GM23338 (cell line): ENCODE measurements around the gene CFAP299. TPM values are rescaled to one million over a fixed set of nuclear protein-coding genes. Genes with fewer than 3 reads are reported as not detected.

Experiments used
- ATAC-seq: fragments of 200-7000 bp; cut with Tn5 transposase; 3 replicates; pipeline ENCODE4 v1.9.1; 2020
- DNase-seq: peaks from one replicate; pipeline ENCODE4 v3.0.0-alpha.2; 2015; ENCODE audit warnings: low spot score
- H2AFZ ChIP-seq: fragments of 200-600 bp; sonication (generic); 2 replicates; pipeline ENCODE4 v1.8.0; 2016; ENCODE audit warnings: antibody characterized with exemption, mild to moderate bottlenecking, moderate library complexity
- H3F3A ChIP-seq: fragments of 200-600 bp; sonication (generic); replicated peaks from 2 replicates; pipeline ENCODE4 v1.8.0; 2017; ENCODE audit warnings: antibody characterized with exemption, mixed run types, low read depth
- H3K27ac ChIP-seq: fragments of 200-600 bp; sonication (generic); 2 replicates; pipeline ENCODE4 v1.6.1; 2016; ENCODE audit warnings: low read depth
- H3K27me3 ChIP-seq: fragments of 200-600 bp; sonication (generic); 2 replicates; pipeline ENCODE4 v1.8.0; 2016; ENCODE audit warnings: mild to moderate bottlenecking, mixed run types, moderate library complexity; ENCODE audit not compliant: insufficient read depth
- H3K36me3 ChIP-seq: fragments of 200-600 bp; sonication (generic); 2 replicates; pipeline ENCODE4 v1.8.0; 2016; ENCODE audit warnings: mild to moderate bottlenecking; ENCODE audit not compliant: insufficient read depth
- H3K4me1 ChIP-seq: fragments of 200-600 bp; sonication (generic); 2 replicates; pipeline ENCODE4 v1.8.0; 2016; ENCODE audit warnings: mild to moderate bottlenecking, moderate library complexity; ENCODE audit not compliant: insufficient read depth
- H3K4me2 ChIP-seq: fragments of 200-600 bp; sonication (generic); 2 replicates; pipeline ENCODE4 v1.7.1; 2017; ENCODE audit warnings: mixed run types
- H3K4me3 ChIP-seq: fragments of 200-600 bp; sonication (generic); 2 replicates; pipeline ENCODE4 v1.6.1; 2016; ENCODE audit warnings: mixed run types
- H3K79me2 ChIP-seq: fragments of 200-600 bp; sonication (generic); replicated peaks from 2 replicates; pipeline ENCODE4 v1.8.0; 2017; ENCODE audit warnings: mild to moderate bottlenecking; ENCODE audit not compliant: insufficient read depth
- H3K9me2 ChIP-seq: fragments of 200-600 bp; sonication (generic); 2 replicates; pipeline ENCODE4 v1.8.0; 2017; ENCODE audit not compliant: insufficient read depth
- H4K20me1 ChIP-seq: fragments of 200-600 bp; sonication (generic); replicated peaks from 2 replicates; pipeline ENCODE4 v1.8.0; 2017; ENCODE audit warnings: mild to moderate bottlenecking; ENCODE audit not compliant: insufficient read depth
- H3K27ac Mint-ChIP-seq: 2 replicates; pipeline ENCODE4 v1.8.0; 2020; ENCODE audit warnings: inconsistent platforms, mild to moderate bottlenecking, moderate library complexity, mixed read lengths
- H3K27me3 Mint-ChIP-seq: 3 replicates; pipeline ENCODE4 v1.8.0; 2022; ENCODE audit warnings: low read depth, mild to moderate bottlenecking, moderate library complexity, mixed read lengths, inconsistent platforms; ENCODE audit not compliant: insufficient read depth, poor library complexity
- H3K36me3 Mint-ChIP-seq: 3 replicates; pipeline ENCODE4 v1.8.0; 2021; ENCODE audit warnings: low read depth, mild to moderate bottlenecking, inconsistent platforms, moderate library complexity, mixed read lengths
- H3K4me1 Mint-ChIP-seq: 3 replicates; pipeline ENCODE4 v1.8.0; 2020; ENCODE audit warnings: mild to moderate bottlenecking, inconsistent platforms, mixed read lengths
- H3K4me3 Mint-ChIP-seq: 3 replicates; pipeline ENCODE4 v1.8.0; 2021; ENCODE audit warnings: moderate library complexity, mild to moderate bottlenecking, inconsistent platforms, mixed read lengths
- H3K9me3 Mint-ChIP-seq: 3 replicates; pipeline ENCODE4 v1.8.0; 2020; ENCODE audit warnings: moderate library complexity, mild to moderate bottlenecking, inconsistent platforms, mixed read lengths
- CREB1 ChIP-seq: fragments of 250-450 bp; sonication (Bioruptor Pico); IDR thresholded peaks from 2 replicates; pipeline ENCODE4 v1.5.0; 2020; ENCODE audit warnings: low read depth, mild to moderate bottlenecking, moderate library complexity
- EZH2phosphoT487 ChIP-seq: fragments of 200-600 bp; sonication (generic); IDR thresholded peaks from one replicate; pipeline ENCODE4 v1.8.1; 2018; ENCODE audit warnings: antibody characterized with exemption; ENCODE audit not compliant: unreplicated experiment
- NANOG ChIP-seq: IDR thresholded peaks from 2 replicates; pipeline ENCODE4 v1.6.1; 2016; ENCODE audit warnings: antibody characterized with exemption, borderline replicate concordance
- ZNF114 ChIP-seq: fragments of 250-450 bp; sonication (Bioruptor Pico); IDR thresholded peaks from 2 replicates; pipeline ENCODE4 v1.5.0; 2020; ENCODE audit warnings: mild to moderate bottlenecking, moderate library complexity
- polyA plus RNA-seq: library from polyadenylated mRNA; unstranded; fragments of >200 nt; fragmentation: Nextera tagmentation; extraction: Ambion mirVana; gene quantifications from 2 replicates; pipeline ENCODE4 v1.2.1, GENCODE V29; 2016
- total RNA-seq: library from RNA; depleted of rRNA; stranded (reverse); fragments of >200 nt; shearing (Covaris generic); gene quantifications from 2 replicates; pipeline ENCODE4 v1.2.3, GENCODE V29; 2014
- TF ChIP-seq, protein P1 (sequence below): IDR thresholded peaks from one replicate; pipeline ENCODE4 v1.6.1; 2018; ENCODE audit warnings: antibody characterized with exemption; ENCODE audit not compliant: unreplicated experiment
- TF ChIP-seq, protein P2 (sequence below): fragments of 250-450 bp; sonication (Bioruptor Pico); IDR thresholded peaks from 2 replicates; pipeline ENCODE4 v1.5.0; 2020; ENCODE audit warnings: mild to moderate bottlenecking, moderate library complexity
- TF ChIP-seq, protein P3 (sequence below), 2 experiments: fragments of 200-600 bp in 1 of 2; sonication (generic) in 1 of 2; conservative IDR thresholded peaks; 2 replicates each; pipeline versions ENCODE4 v1.5.1 to v1.6.1; 2016 to 2017; ENCODE audit warnings: antibody characterized with exemption in 2 of 2, low read depth in 2 of 2, mild to moderate bottlenecking in 2 of 2, moderate library complexity in 1 of 2

CFAP299 gene
- total and polyA plus RNA-seq, 2 experiments from 2014 or later: not detected

DNA sequence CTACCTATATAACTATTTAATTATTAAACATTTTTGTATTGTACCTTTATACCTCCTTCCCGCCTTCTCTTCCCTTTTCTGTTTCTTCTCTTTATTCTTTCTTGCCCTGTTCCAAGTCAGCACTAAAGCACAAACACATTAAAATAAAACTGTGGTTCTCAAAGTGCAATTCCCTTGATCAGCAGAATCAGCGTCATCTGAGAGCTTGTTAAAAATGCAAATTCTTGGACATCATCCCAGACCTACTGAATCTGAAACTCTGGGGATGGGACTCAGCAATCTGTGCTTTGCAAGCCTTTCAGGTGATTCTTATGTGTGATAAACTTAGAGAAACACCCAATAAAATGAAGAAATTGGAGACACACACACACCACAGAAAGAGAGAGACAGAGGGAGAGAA, 516.5 kb downstream of the CFAP299 start:
- DNase-seq: no peak
- Mint-ChIP-seq H3K9me3 (peaks cover 7% of the 10 kb centered on the region; the same call in 2 of the 3 replicates), H3K36me3 (peaks cover 5% of the 10 kb centered on the region; the same call in 2 of the 3 replicates), H3K4me3 (no peak overlapping the region), H3K27ac (no peak overlapping the region), H3K27me3 (no peaks in the 10 kb centered on the region), H3K4me1 (no peaks in the 10 kb centered on the region)
- TF ChIP-seq, protein P1, sequence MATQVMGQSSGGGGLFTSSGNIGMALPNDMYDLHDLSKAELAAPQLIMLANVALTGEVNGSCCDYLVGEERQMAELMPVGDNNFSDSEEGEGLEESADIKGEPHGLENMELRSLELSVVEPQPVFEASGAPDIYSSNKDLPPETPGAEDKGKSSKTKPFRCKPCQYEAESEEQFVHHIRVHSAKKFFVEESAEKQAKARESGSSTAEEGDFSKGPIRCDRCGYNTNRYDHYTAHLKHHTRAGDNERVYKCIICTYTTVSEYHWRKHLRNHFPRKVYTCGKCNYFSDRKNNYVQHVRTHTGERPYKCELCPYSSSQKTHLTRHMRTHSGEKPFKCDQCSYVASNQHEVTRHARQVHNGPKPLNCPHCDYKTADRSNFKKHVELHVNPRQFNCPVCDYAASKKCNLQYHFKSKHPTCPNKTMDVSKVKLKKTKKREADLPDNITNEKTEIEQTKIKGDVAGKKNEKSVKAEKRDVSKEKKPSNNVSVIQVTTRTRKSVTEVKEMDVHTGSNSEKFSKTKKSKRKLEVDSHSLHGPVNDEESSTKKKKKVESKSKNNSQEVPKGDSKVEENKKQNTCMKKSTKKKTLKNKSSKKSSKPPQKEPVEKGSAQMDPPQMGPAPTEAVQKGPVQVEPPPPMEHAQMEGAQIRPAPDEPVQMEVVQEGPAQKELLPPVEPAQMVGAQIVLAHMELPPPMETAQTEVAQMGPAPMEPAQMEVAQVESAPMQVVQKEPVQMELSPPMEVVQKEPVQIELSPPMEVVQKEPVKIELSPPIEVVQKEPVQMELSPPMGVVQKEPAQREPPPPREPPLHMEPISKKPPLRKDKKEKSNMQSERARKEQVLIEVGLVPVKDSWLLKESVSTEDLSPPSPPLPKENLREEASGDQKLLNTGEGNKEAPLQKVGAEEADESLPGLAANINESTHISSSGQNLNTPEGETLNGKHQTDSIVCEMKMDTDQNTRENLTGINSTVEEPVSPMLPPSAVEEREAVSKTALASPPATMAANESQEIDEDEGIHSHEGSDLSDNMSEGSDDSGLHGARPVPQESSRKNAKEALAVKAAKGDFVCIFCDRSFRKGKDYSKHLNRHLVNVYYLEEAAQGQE: no peak
- TF ChIP-seq, protein P2, sequence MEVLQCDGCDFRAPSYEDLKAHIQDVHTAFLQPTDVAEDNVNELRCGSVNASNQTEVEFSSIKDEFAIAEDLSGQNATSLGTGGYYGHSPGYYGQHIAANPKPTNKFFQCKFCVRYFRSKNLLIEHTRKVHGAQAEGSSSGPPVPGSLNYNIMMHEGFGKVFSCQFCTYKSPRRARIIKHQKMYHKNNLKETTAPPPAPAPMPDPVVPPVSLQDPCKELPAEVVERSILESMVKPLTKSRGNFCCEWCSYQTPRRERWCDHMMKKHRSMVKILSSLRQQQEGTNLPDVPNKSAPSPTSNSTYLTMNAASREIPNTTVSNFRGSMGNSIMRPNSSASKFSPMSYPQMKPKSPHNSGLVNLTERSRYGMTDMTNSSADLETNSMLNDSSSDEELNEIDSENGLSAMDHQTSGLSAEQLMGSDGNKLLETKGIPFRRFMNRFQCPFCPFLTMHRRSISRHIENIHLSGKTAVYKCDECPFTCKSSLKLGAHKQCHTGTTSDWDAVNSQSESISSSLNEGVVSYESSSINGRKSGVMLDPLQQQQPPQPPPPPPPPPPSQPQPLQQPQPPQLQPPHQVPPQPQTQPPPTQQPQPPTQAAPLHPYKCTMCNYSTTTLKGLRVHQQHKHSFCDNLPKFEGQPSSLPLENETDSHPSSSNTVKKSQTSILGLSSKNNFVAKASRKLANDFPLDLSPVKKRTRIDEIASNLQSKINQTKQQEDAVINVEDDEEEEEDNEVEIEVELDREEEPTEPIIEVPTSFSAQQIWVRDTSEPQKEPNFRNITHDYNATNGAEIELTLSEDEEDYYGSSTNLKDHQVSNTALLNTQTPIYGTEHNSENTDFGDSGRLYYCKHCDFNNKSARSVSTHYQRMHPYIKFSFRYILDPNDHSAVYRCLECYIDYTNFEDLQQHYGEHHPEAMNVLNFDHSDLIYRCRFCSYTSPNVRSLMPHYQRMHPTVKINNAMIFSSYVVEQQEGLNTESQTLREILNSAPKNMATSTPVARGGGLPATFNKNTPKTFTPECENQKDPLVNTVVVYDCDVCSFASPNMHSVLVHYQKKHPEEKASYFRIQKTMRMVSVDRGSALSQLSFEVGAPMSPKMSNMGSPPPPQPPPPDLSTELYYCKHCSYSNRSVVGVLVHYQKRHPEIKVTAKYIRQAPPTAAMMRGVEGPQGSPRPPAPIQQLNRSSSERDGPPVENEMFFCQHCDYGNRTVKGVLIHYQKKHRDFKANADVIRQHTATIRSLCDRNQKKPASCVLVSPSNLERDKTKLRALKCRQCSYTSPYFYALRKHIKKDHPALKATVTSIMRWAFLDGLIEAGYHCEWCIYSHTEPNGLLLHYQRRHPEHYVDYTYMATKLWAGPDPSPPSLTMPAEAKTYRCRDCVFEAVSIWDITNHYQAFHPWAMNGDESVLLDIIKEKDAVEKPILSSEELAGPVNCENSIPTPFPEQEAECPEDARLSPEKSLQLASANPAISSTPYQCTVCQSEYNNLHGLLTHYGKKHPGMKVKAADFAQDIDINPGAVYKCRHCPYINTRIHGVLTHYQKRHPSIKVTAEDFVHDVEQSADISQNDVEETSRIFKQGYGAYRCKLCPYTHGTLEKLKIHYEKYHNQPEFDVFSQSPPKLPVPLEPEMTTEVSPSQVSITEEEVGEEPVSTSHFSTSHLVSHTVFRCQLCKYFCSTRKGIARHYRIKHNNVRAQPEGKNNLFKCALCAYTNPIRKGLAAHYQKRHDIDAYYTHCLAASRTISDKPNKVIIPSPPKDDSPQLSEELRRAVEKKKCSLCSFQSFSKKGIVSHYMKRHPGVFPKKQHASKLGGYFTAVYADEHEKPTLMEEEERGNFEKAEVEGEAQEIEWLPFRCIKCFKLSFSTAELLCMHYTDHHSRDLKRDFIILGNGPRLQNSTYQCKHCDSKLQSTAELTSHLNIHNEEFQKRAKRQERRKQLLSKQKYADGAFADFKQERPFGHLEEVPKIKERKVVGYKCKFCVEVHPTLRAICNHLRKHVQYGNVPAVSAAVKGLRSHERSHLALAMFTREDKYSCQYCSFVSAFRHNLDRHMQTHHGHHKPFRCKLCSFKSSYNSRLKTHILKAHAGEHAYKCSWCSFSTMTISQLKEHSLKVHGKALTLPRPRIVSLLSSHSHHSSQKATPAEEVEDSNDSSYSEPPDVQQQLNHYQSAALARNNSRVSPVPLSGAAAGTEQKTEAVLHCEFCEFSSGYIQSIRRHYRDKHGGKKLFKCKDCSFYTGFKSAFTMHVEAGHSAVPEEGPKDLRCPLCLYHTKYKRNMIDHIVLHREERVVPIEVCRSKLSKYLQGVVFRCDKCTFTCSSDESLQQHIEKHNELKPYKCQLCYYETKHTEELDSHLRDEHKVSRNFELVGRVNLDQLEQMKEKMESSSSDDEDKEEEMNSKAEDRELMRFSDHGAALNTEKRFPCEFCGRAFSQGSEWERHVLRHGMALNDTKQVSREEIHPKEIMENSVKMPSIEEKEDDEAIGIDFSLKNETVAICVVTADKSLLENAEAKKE (CRISPR knock-in tag): no peak
- TF ChIP-seq CREB1 (CRISPR knock-in tag): no peak
- TF ChIP-seq, protein P3, sequence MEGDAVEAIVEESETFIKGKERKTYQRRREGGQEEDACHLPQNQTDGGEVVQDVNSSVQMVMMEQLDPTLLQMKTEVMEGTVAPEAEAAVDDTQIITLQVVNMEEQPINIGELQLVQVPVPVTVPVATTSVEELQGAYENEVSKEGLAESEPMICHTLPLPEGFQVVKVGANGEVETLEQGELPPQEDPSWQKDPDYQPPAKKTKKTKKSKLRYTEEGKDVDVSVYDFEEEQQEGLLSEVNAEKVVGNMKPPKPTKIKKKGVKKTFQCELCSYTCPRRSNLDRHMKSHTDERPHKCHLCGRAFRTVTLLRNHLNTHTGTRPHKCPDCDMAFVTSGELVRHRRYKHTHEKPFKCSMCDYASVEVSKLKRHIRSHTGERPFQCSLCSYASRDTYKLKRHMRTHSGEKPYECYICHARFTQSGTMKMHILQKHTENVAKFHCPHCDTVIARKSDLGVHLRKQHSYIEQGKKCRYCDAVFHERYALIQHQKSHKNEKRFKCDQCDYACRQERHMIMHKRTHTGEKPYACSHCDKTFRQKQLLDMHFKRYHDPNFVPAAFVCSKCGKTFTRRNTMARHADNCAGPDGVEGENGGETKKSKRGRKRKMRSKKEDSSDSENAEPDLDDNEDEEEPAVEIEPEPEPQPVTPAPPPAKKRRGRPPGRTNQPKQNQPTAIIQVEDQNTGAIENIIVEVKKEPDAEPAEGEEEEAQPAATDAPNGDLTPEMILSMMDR (conservative IDR thresholded peaks at IDR 0.05; ENCODE audit: low read depth in 2 of 2): no peak
- no peak for TF ChIP-seq ZNF114 (CRISPR knock-in tag)
- TF ChIP-seq EZH2phosphoT487: no peak
- no peak for TF ChIP-seq NANOG
- Histone ChIP-seq H3K4me3 (no peak overlapping the region), H3K79me2 (no peaks in the 10 kb centered on the region), H3K9me2 (no peaks in the 10 kb centered on the region), H4K20me1 (no peaks in the 10 kb centered on the region), H3K36me3 (no peaks in the 10 kb centered on the region), H3K4me1 (no peaks in the 10 kb centered on the region), H3K27ac (no peak overlapping the region), H3K27me3 (no peaks in the 10 kb centered on the region), H3F3A (no peaks in the 10 kb centered on the region), H3K4me2 (no peak overlapping the region), H2AFZ (no peak overlapping the region)
- no peak for ATAC-seq
